ENCODE data around the gene AGPAT1. TPM values are rescaled to one million over a fixed set of nuclear protein-coding genes. Genes with fewer than 3 reads are reported as not detected.

AGPAT1 gene
- total and polyA plus RNA-seq, 2 of the 13 experiments (the other 11 are each of a cell fraction or from before 2014, with no cell fraction given), result 51.3 to 139 TPM

- TF ChIP-seq ZNF142 (CRISPR knock-in tag; IDR thresholded peaks at IDR 0.05), result no peak
- 0 out of 2 replicates have a peak, but pooled peaks have one; percentile 54 for TF ChIP-seq ZNF580 (CRISPR knock-in tag; IDR thresholded peaks at IDR 0.05; ENCODE audit: borderline replicate concordance, low read depth)
- TF ChIP-seq ZFAT (CRISPR knock-in tag; conservative IDR thresholded peaks at IDR 0.05), result no peak
- 0 out of 2 replicates have a peak, but pooled peaks have one; percentile 5 for TF ChIP-seq MLX (CRISPR knock-in tag; IDR thresholded peaks at IDR 0.05)
- peak; percentile 24; the same call in 1 of the 2 replicates for TF ChIP-seq RFXANK (CRISPR knock-in tag; IDR thresholded peaks at IDR 0.05)
- no peak for TF ChIP-seq JUN (CRISPR knock-in tag; IDR thresholded peaks at IDR 0.05)
- TF ChIP-seq HHEX (CRISPR knock-in tag; IDR thresholded peaks at IDR 0.05), result no peak
- TF ChIP-seq ZEB1 (IDR thresholded peaks at IDR 0.05; ENCODE audit: insufficient replicate concordance, low read depth), result no peak
- TF ChIP-seq ZNF570 (CRISPR knock-in tag; IDR thresholded peaks at IDR 0.05; ENCODE audit: borderline replicate concordance), result no peak
- peak; percentile 46; the same call in 1 of the 2 replicates for TF ChIP-seq EED (CRISPR knock-in tag; IDR thresholded peaks at IDR 0.05)
- TF ChIP-seq MTERF4 (CRISPR knock-in tag; IDR thresholded peaks at IDR 0.05), result peak; percentile 45; the same call in 1 of the 2 replicates
- TF ChIP-seq ZNF441 (CRISPR knock-in tag; IDR thresholded peaks at IDR 0.05; ENCODE audit: borderline replicate concordance), result no peak
- no peak for TF ChIP-seq TRAFD1 (CRISPR knock-in tag; IDR thresholded peaks at IDR 0.05; ENCODE audit: borderline replicate concordance)
- no peak for TF ChIP-seq SETDB1 (CRISPR knock-in tag; IDR thresholded peaks at IDR 0.05; ENCODE audit: borderline replicate concordance)
- no peak for TF ChIP-seq ZNF891 (CRISPR knock-in tag; IDR thresholded peaks at IDR 0.05)
- TF ChIP-seq HNF4G (IDR thresholded peaks at IDR 0.05; ENCODE audit: borderline replicate concordance, low read depth, low read length), result peak; percentile 86
- TF ChIP-seq HNF4G (CRISPR knock-in tag; IDR thresholded peaks at IDR 0.05; ENCODE audit: borderline replicate concordance, low read depth), result peak; percentile 63; the same call in 1 of the 2 replicates
- TF ChIP-seq ZNF432 (CRISPR knock-in tag; IDR thresholded peaks at IDR 0.05; ENCODE audit: borderline replicate concordance), result no peak
- peak; percentile 41; the same call in 1 of the 2 replicates for TF ChIP-seq ZNF605 (CRISPR knock-in tag; IDR thresholded peaks at IDR 0.05)
- TF ChIP-seq NFIC (IDR thresholded peaks at IDR 0.05; ENCODE audit: low read length), result no peak
- peak; percentile 77; the same call in 1 of the 2 replicates for TF ChIP-seq YEATS2 (CRISPR knock-in tag; IDR thresholded peaks at IDR 0.05; ENCODE audit: borderline replicate concordance)
Measured at GRCh38 chr6:32177788-32178546, 2.1 kb upstream of the AGPAT1 start, which contains the start of gene RNF5 (continued).
